ENCODE measurements around the gene RAB3B. TPM values are rescaled to one million over a fixed set of nuclear protein-coding genes. Genes with fewer than 3 reads are reported as not detected.
"Not testable (repeated sequence)": the region's sequence is repeated elsewhere in the genome, so short reads cannot be mapped to it uniquely, and the experiment has no call there.

The RAB3B gene
- total RNA-seq, 3 donors from 2014 or later, result 0.66 to 1.3 TPM; not detected in 1

DNA sequence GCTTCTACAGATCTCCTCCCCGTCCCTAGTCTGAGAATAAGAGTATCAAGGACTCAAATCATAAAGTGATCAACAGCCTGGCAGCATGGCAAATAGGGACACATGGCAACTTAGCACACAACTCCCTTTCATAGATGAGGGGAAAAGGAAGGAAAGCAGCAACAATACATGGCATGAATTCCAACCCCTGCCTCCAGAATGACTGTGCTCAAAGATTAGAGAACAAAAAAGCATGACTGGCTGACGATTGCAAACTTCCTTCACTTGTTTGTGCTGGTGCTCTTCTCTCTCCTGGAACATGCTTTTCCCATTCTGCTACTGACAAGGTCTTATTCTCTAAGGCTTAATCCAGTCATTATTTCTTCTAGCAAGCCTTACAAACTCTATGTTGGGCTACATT is 31.6 kb upstream of the RAB3B start:
- TF ChIP-seq, protein P1, sequence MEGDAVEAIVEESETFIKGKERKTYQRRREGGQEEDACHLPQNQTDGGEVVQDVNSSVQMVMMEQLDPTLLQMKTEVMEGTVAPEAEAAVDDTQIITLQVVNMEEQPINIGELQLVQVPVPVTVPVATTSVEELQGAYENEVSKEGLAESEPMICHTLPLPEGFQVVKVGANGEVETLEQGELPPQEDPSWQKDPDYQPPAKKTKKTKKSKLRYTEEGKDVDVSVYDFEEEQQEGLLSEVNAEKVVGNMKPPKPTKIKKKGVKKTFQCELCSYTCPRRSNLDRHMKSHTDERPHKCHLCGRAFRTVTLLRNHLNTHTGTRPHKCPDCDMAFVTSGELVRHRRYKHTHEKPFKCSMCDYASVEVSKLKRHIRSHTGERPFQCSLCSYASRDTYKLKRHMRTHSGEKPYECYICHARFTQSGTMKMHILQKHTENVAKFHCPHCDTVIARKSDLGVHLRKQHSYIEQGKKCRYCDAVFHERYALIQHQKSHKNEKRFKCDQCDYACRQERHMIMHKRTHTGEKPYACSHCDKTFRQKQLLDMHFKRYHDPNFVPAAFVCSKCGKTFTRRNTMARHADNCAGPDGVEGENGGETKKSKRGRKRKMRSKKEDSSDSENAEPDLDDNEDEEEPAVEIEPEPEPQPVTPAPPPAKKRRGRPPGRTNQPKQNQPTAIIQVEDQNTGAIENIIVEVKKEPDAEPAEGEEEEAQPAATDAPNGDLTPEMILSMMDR (IDR thresholded peaks at IDR 0.05), result no peak
- TF ChIP-seq POLR2AphosphoS5 (IDR thresholded peaks at IDR 0.05), result no peak
- TF ChIP-seq POLR2A (IDR thresholded peaks at IDR 0.05), result no peak
- no peaks in the 10 kb centered on the region for H3K9me3 ChIP-seq
- peaks cover 10% of the 10 kb centered on the region for H3K36me3 ChIP-seq
- no peak overlapping the region for H3K27ac ChIP-seq
- no peaks in the 10 kb centered on the region for H3K27me3 ChIP-seq
- intact Hi-C loops (cut with DNase I; ENCODE audit: low total_unique reads), result no loop called here
- no peaks in the 10 kb centered on the region for H3K4me1 ChIP-seq
- H3K4me3 ChIP-seq, result no peak overlapping the region
- DNase-seq (ENCODE audit: low spot score in 2 of 2), result no peak

DNA sequence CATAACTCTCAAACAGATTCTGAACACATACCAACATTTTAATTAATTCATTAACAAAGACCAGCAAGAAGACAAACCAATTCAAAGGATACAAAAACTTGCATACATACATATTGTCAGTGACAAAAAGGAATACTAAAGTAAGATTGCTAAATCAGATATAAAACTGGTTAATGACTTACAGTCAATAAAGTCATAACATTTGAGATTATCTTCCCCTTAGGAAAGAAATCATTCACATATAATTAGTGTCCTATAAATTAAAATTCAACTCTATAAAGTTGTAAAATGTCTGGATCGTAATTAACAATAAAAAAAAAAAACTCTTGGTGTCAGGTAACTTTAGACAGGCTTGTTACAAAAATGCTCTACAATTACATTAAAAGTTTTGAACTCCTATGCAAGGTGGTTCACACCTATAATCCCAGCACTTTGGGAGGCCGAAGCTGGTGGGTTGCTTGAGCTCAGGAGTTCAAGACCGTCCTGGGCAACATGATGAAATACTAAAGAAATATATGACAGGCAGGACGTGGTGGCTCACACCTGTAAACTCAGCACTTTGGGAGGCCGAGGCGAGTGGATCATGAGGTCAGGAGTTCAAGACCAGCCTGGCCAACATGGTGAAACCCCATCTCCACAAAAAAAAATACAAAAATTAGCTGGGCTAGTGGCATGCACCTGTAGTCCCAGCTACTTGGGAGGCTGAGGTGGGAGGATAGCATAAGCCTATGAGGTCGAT is 17.7 kb upstream of the RAB3B start:
- H3K27me3 ChIP-seq, result peaks cover 0 to 5% of the 10 kb centered on the region in 2 donors
- no peak overlapping the region for H3K4me3 ChIP-seq
- no peaks in the 10 kb centered on the region for H3K36me3 ChIP-seq
- no peaks in the 10 kb centered on the region for H3K4me1 ChIP-seq
- intact Hi-C loops (cut with DNase I; ENCODE audit: low total_unique reads), result no loop called here
- DNase-seq (ENCODE audit: low spot score in 2 of 2), result no peak
- no peak overlapping the region for H3K27ac ChIP-seq
- TF ChIP-seq, protein P1 (IDR thresholded peaks at IDR 0.05), result no peak
- TF ChIP-seq POLR2A (IDR thresholded peaks at IDR 0.05) (no peak), POLR2AphosphoS5 (IDR thresholded peaks at IDR 0.05) (no peak)
- no peaks in the 10 kb centered on the region for H3K9me3 ChIP-seq

DNA sequence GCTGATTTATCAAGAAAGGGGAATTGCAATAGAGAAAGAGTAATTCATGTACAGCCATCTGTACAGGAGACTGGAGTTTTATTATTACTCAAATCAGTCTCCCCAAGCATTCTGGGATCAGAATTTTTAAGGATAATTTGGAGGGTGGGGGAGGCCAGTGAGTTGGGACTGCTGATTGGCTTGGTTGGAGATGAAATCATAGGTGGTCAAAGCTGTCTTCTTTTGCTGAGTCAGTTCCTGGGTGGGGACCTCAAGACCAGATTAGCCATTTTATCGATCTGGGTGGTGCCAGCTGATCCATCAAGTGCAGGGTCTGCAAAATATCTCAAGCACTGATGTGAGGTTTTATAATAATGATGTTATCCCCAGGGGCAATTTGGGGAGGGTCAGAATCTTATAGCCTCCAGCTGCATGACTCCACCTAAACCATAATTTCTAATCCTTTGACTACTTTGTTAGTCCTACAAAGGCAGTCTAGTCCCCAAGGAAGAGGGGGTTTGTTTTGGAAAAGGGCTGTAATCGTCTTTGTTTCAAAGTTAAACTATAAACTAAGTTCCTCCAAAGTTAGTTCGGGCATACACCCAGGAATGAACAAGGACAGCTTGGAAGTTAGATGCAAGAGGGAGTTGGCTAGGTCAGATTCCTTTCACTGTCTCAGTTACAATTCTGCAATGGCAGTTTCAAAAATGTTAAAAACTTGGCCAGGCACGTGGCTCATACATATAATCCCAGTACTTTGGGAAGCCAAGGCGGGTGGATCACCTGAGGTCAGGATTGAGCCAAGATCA is 16.9 kb upstream of the RAB3B start:
- DNase-seq (ENCODE audit: low spot score in 2 of 2), result no peak
- TF ChIP-seq, protein P1 (IDR thresholded peaks at IDR 0.05), result no peak
- Histone ChIP-seq H3K27me3 (peaks cover 0 to 5% of the 10 kb centered on the region in 2 donors), H3K4me1 (no peaks in the 10 kb centered on the region), H3K36me3 (no peaks in the 10 kb centered on the region), H3K4me3 (no peak overlapping the region), H3K9me3 (no peaks in the 10 kb centered on the region), H3K27ac (no peak overlapping the region)
- intact Hi-C loops (cut with DNase I; ENCODE audit: low total_unique reads), result no loop called here

DNA sequence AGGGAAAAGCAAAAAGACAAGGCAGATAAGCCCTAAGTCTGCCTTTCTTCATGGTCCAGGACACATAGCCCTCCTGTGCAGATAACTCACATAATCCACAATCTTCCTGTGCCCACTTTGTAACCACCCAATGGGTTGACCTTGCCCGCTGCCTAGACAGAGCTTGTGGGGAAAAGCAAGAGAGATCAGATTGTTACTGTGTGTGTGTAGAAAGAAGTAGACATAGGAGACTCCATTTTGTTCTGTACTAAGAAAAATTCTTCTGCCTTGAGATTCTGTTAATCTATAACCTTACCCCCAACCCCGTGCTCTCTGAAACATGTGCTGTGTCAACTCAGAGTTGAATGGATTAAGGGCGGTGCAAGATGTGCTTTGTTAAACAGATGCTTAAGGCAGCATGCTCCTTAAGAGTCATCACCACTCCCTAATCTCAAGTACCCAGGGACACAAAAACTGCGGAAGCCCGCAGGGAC is 15.6 kb upstream of the RAB3B start:
- H3K36me3 ChIP-seq; H3K27ac ChIP-seq; H3K4me1 ChIP-seq; intact Hi-C loops (cut with DNase I; ENCODE audit: low total_unique reads); DNase-seq (ENCODE audit: low spot score in 2 of 2); H3K27me3 ChIP-seq; H3K4me3 ChIP-seq; H3K9me3 ChIP-seq: not testable (repeated sequence)

DNA sequence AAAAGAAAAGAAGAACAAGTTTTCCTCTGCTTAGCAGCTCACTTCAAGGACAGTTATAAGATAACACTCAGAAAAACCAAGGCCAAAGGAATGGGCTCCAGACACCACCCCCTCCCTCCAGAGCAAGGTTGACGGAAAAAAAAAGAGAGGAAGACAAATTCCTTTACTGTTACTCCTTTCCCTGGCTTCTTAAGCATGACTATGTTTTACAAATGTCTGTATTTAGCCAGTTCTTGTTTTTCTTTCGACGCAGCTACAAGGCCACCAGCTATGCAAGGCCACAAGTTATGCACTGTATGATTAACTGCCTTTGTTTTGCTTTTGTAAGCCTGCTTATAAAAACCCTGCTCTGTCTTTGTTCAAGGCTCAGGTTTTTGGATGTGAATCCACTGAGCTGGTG is 15.0 kb upstream of the RAB3B start:
- intact Hi-C loops (cut with DNase I; ENCODE audit: low total_unique reads); H3K27ac ChIP-seq; H3K27me3 ChIP-seq; H3K9me3 ChIP-seq; H3K36me3 ChIP-seq; H3K4me1 ChIP-seq; DNase-seq (ENCODE audit: low spot score in 2 of 2); H3K4me3 ChIP-seq: not testable (repeated sequence)

DNA sequence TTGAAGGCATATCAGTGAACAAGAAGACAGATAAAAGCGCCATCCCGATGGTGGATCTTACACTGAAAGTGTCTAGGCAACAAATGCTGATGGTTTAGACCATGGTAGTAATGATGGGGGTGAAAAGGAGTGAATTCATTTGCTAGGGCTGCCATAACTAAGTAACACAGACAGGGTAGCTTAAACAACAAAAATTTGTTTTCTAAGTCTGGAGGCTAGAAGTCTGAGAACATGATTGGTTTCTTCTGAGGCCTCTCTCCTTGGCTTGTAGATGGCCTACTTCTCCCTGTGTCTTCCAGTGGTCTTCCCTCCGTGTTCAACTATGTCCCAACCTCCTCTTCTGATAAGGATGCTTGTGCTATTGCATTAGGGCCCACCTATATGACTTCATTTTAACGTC is 13.4 kb upstream of the RAB3B start:
- no peak for DNase-seq (ENCODE audit: low spot score in 2 of 2)
- Histone ChIP-seq H3K4me1 (no peaks in the 10 kb centered on the region), H3K27ac (no peak overlapping the region), H3K4me3 (no peak overlapping the region), H3K27me3 (peaks cover 0 to 5% of the 10 kb centered on the region in 2 donors), H3K36me3 (no peaks in the 10 kb centered on the region), H3K9me3 (no peaks in the 10 kb centered on the region)
- TF ChIP-seq, protein P1 (IDR thresholded peaks at IDR 0.05), result no peak
- TF ChIP-seq POLR2A (IDR thresholded peaks at IDR 0.05) (no peak), POLR2AphosphoS5 (IDR thresholded peaks at IDR 0.05) (no peak)
- intact Hi-C loops (cut with DNase I; ENCODE audit: low total_unique reads), result no loop called here

Measured in breast epithelium (tissue), 4 donors.